Embryonic facial prominence (tissue), 1 donor: Measurements from ENCODE around the gene PDZK1.
"Not testable (repeated sequence)": the region's sequence is repeated elsewhere in the genome, so short reads cannot be mapped to it uniquely, and the experiment has no call there.

Experiments used
- DNase-seq: peaks from one replicate; pipeline ENCODE4 v3.0.0-alpha.2; 2016; ENCODE audit errors: extremely low spot score

The PDZK1 gene

GRCh38 chr1:145710291-145711027 lies 3.3 kb upstream of the PDZK1 start:
- DNase-seq, result no peak

- no peak for DNase-seq
These were observed 895 bp upstream of the PDZK1 start for GRCh38 chr1:145708063-145708462.

GRCh38 chr1:145706086-145706664 lies 993 bp downstream of the PDZK1 start:
- no peak for DNase-seq

GRCh38 chr1:145705622-145706021 lies 1.5 kb downstream of the PDZK1 start:
- DNase-seq, result no peak

- no peak for DNase-seq
These were observed 4.3 kb downstream of the PDZK1 start for GRCh38 chr1:145702826-145703225.

- no peak for DNase-seq
These were observed 5.1 kb downstream of the PDZK1 start for GRCh38 chr1:145702052-145702451.

- no peak for DNase-seq
These were observed 5.8 kb downstream of the PDZK1 start for GRCh38 chr1:145701306-145701862.

GRCh38 chr1:145696630-145696960 lies 10.6 kb downstream of the PDZK1 start:
- no peak for DNase-seq

- DNase-seq, result no peak
These were observed 11.1 kb downstream of the PDZK1 start for GRCh38 chr1:145695821-145696629.

- no peak for DNase-seq
These were observed 14.3 kb downstream of the PDZK1 start for GRCh38 chr1:145692785-145693443.

- DNase-seq, result no peak
These were observed 16.3 kb downstream of the PDZK1 start for GRCh38 chr1:145690587-145691558.

GRCh38 chr1:145689922-145690321 lies 17.2 kb downstream of the PDZK1 start:
- DNase-seq, result no peak

GRCh38 chr1:145688924-145689323 lies 18.2 kb downstream of the PDZK1 start:
- DNase-seq, result no peak

GRCh38 chr1:145688328-145688727 lies 18.8 kb downstream of the PDZK1 start:
- no peak for DNase-seq

- DNase-seq, result not testable (repeated sequence)
These were observed 21.1 kb downstream of the PDZK1 start for GRCh38 chr1:145686078-145686477.

GRCh38 chr1:145684858-145685257 lies 22.3 kb downstream of the PDZK1 start:
- not testable (repeated sequence) for DNase-seq

- DNase-seq, result not testable (repeated sequence)
These were observed 34.0 kb downstream of the PDZK1 start for GRCh38 chr1:145673217-145673616.

GRCh38 chr1:145670995-145671745 lies 36.0 kb downstream of the PDZK1 start:
- not testable (repeated sequence) for DNase-seq

GRCh38 chr1:145665015-145665414 lies 42.2 kb downstream of the PDZK1 start:
- DNase-seq, result not testable (repeated sequence)

- DNase-seq, result not testable (repeated sequence)
These were observed 44.7 kb downstream of the PDZK1 start for GRCh38 chr1:145662502-145662901.
